Stimulated activated CD4-positive, alpha-beta T cell treated with anti-CD3 and anti-CD28 coated beads, Interleukin-4, amount 100 ng/mL, for 1 hour (primary cell): ENCODE results near the gene C17orf58.

Experiments used
- DNase-seq: peaks from one replicate; pipeline ENCODE4 v3.0.0-alpha.2; 2020

Gene C17orf58

GRCh38 chr17:67947325-67947813 is 48.9 kb downstream of the C17orf58 start:
- no peak for DNase-seq

DNA sequence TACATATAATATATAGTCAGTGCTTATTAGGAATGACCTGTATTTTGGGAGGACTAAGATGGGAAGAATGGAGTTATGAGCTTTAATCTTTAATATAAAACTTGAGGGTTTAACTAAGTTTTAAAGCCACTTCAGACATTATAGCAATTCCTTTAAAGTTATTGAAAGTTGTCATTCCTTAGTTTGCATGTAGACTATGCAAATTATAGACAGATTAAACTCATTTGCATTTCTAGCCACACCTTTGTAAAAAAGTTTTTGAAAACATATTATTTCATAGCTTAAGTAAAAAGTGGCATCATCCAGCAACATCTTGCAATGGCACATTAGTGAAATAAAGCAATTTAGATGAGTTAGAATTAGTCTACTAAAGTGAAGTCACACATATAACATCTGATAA is 49.8 kb downstream of the C17orf58 start:
- no peak for DNase-seq

DNA sequence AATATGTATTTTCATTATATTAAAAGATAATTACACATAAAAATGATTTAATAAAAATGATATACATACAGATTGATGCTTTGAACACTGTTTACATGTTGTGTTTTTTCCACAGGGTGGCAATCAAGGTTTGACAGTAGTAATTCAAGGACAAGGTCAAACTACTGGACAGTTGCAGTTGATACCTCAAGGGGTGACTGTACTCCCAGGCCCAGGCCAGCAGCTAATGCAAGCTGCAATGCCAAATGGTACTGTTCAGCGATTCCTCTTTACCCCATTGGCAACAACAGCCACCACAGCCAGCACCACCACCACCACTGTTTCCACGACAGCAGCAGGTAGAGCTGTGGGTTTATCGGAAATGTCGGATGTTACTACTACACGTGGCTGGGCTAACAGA is 52.2 kb downstream of the C17orf58 start:
- DNase-seq: no peak

DNA sequence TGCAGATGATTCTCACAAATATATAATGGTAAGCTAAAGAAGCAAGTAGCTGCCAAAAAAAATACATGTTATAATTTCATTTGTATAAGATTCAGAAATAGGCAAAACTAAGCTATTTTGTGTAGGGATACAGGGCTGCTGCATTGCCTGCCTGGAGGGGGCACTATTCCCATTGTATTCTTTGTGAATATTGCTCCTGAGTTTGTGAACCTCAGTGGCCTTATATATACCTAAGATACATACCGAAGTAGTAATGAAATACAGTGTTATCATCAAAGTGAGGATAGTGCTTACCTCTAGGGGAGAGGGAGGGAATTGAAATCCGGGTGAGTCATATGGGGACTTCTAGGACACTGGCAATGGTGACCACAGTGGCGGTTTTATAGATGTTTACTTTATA is 53.5 kb downstream of the C17orf58 start:
- no peak for DNase-seq
